Measurements from ENCODE around the gene GCGR.

Gene GCGR

DNA sequence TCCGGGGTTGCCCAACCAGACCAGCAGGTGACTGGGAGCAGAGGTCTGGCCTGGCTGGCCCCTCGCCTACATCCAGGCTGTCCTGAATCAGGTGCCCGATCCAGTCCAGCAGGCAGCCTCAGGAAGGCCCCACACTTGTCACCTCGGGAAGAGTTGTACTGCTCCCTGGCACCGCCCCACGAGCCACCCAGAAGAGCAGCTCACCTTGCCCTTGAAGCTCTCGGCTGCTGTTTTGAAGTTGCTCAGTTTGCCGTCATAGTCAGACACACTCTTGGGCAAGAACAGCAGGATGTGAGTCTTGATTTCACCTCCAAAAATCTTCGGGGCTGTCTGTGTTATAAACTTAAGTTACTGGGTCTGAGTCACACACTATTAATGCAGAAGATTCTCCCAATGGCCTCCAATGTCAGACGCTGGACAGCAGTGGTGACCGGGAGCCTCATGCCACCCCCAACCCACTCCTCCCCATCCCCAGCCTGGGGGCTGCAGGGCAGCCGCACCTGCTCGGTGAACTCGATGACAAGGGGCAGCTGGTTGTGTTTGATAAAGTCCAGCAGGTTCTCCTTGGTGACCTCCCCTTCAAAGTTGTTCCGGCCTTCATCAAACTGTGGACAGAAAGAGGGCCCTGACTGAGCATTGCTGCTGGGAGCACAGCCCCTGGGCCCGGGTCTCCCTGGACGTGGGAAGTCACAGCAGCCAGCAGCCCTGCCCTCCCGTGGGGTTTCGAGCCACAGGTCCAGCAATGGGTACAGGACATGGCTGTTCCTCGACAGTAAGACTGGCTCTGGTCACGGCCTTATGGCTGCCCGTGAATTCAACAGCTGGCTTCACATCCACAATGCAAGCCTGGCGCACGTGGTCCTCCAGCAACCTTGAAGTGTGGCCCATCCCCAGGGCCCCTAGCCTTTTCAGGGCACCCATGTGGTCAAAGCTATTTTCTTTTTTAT lies 43.1 kb downstream of the GCGR start:
- no peak for DNase-seq (ENCODE audit: low read depth)

- DNase-seq (ENCODE audit: low read depth), result no peak
Observed at GRCh38 chr17:81849457-81849856, 45.5 kb downstream of the GCGR start.

DNA sequence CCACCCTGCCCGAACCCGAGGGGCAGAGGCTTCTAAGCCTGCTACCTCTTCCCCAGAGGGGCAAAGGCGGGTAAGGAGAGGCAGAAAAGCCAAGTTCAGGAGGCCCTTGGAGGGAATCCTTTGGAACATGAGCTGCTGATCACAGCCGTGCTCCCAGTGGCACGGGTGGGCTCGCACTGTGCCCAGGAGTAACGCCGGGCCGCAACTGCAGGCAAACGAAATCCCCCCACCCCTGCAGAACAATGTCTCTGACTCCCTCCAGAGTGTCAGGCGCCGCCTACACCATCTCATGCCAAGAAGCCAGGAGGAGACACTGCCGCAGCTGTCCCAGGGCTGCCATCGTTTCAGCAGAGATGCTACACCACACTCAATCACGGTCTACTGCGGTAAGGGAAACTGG lies 47.5 kb downstream of the GCGR start:
- DNase-seq (ENCODE audit: low read depth), result no peak

- no peak for DNase-seq (ENCODE audit: low read depth)
Observed at GRCh38 chr17:81852237-81852636, 48.3 kb downstream of the GCGR start.

DNA sequence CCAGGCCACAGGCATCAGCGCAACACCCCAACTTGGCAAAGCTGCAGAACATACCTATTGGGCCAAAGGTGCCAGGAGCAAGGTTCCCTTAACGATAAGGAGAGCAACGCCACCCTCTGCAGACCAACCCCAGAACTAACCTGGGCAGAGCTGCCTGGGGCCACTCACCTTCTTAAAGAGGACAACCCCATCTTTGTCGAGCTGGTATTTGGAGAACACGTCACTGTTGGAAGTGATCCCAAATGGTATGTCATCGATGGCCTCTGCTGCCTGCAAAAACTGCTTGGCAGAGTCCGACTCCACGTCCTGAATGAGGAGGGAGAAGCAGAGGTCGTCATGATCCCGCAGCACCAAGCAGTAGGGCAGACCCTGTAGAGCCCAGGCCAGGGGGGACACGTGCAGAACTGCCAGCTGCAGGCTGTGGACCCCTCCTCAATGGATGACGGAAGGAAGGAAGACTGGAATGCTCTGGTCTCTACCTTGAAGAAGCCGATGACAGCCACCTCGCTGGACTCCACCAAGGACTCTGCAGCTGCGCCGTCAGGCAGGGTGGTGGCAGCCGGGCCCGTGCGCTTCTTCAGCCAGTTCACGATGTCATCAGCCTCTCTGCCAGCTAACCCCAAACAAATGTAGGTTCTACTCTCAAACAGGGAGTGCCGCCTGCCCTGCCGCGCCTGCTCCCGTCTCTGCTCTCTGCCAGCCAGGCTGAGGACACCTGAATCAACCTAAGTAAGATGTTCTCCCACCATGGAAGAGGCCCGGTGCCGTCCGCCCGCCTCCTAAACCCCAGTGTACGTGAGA lies 51.2 kb downstream of the GCGR start:
- DNase-seq (ENCODE audit: low read depth), result no peak

GRCh38 chr17:81858170-81858966 lies 54.4 kb downstream of the GCGR start:
- DNase-seq (ENCODE audit: low read depth), result no peak

GRCh38 chr17:81858967-81859905 lies 55.3 kb downstream of the GCGR start:
- no peak for DNase-seq (ENCODE audit: low read depth)

- peak; percentile 88 for DNase-seq (ENCODE audit: low read depth)
Observed at GRCh38 chr17:81859906-81860755, 56.2 kb downstream of the GCGR start, which contains the start of gene P4HB. P4HB (minus strand) TSS chr17:81860535; CDS start chr17:81860471, 64 bp downstream.

DNA sequence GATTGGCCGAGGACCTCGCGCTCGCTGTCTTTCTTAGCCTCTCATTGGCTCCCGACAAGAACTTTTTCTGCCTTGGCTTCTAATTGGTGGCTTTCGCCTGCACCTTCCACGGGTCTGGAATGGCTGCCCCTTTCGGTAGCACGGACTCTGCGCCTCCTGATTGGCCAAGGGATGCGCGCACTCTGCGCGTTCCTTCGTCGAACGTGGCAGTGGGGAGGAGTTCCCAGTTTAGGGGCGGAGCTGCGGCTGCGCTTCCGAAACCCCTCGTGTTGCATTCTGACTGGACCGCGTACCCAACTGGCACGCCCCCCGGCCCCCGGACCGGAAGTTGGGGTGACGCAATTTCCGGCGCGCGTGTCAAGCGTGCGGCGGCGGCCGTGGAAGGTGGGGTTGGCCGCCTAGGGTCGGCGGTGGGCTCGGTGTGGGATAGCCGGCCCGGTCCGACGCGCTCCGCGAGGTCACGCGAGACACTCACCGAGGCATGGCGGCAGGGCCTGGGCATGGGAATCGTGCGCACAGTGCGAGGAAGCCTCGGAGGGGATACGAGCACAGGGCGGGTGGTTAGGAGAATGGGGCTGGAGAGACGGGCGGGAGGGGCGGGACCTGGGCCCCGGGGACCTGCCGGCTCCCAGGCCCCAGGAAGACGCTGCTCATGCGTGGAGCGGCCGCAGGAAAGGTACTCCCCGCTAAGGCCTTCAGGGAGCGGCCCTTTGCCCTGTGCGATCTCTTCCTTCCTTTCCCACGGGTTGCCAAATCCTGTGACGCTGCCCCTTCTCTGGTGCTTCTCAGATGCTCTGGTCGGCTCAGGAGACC lies 57.0 kb downstream of the GCGR start:
- DNase-seq (ENCODE audit: low read depth), result peak; percentile 100

GRCh38 chr17:81863123-81863675 lies 59.2 kb downstream of the GCGR start:
- DNase-seq (ENCODE audit: low read depth), result no peak

Data from stimulated activated CD8-positive, alpha-beta memory T cell treated with anti-CD3 and anti-CD28 coated beads, Interleukin-15, amount 100 ng/mL, for 24 hours (primary cell).